ENCODE results near the gene CRYBA1. TPM values are rescaled to one million over a fixed set of nuclear protein-coding genes. Genes with fewer than 3 reads are reported as not detected.

The CRYBA1 gene
- polyA plus RNA-seq, 3 donors: not detected

DNA sequence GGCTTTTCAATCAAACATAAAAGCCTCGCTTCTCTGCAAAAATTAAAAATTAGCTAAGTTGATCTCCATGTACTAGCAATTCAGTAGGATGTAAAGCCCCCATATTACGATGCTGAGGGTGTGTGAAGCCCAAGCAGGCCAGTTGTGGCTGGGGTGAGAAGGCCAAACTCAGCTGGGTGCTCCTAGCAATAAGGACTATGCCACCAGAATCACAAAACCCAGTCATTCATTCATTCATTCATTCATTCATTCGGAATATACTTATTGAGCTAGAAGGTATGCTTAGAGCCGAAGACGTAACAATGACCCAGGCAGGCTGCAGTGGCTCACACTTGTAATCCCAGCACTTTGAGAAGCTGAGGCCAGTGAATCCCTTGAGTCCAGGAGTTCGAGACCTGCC lies 3.9 kb upstream of the CRYBA1 start:
- no peak overlapping the region for H2AFZ ChIP-seq (ENCODE audit: insufficient read depth, low read depth, low read length, poor library complexity, severe bottlenecking)
- H3K36me3 Mint-ChIP-seq: no peaks in the 10 kb centered on the region
- no peaks in the 10 kb centered on the region for H3K9me3 ChIP-seq (replicated peaks in 1 of 2; ENCODE audit: control insufficient read depth in 1 of 2, insufficient read depth in 1 of 2, low read length in 2 of 2)
- no peaks in the 10 kb centered on the region for H3K27me3 Mint-ChIP-seq (ENCODE audit: low read depth in 3 of 3)
- no peak overlapping the region for H3K4me3 Mint-ChIP-seq
- intact Hi-C loops (cut with micrococcal nuclease): no loop called here
- no peaks in the 10 kb centered on the region for H4K20me1 ChIP-seq (ENCODE audit: insufficient read depth, low read length)
- WGBS (ENCODE audit: insufficient coverage): 90% methylated on average over 3 of the region's 6 CpGs
- DNase-seq: no peak
- H3K27me3 ChIP-seq (ENCODE audit: control insufficient read depth in 2 of 2, insufficient read depth in 2 of 2, low read length in 2 of 2): no peaks in the 10 kb centered on the region
- no peaks in the 10 kb centered on the region for H3K79me2 ChIP-seq (ENCODE audit: insufficient read depth, low read length)
- H3K4me1 ChIP-seq (ENCODE audit: control insufficient read depth in 1 of 2, insufficient read depth in 2 of 2, low read length in 2 of 2): peaks cover 52 to 62% of the 10 kb centered on the region in 2 donors
- H3K27ac Mint-ChIP-seq: peak overlapping the region in 1 of 7 donors; percentile 30
- no peak overlapping the region for H3K4me3 ChIP-seq (replicated peaks in 1 of 3; ENCODE audit: low read depth in 2 of 3, low read length in 3 of 3)
- no peak overlapping the region for H3K27ac ChIP-seq (ENCODE audit: low read depth in 1 of 2, low read length in 2 of 2)
- TF ChIP-seq, protein P1, sequence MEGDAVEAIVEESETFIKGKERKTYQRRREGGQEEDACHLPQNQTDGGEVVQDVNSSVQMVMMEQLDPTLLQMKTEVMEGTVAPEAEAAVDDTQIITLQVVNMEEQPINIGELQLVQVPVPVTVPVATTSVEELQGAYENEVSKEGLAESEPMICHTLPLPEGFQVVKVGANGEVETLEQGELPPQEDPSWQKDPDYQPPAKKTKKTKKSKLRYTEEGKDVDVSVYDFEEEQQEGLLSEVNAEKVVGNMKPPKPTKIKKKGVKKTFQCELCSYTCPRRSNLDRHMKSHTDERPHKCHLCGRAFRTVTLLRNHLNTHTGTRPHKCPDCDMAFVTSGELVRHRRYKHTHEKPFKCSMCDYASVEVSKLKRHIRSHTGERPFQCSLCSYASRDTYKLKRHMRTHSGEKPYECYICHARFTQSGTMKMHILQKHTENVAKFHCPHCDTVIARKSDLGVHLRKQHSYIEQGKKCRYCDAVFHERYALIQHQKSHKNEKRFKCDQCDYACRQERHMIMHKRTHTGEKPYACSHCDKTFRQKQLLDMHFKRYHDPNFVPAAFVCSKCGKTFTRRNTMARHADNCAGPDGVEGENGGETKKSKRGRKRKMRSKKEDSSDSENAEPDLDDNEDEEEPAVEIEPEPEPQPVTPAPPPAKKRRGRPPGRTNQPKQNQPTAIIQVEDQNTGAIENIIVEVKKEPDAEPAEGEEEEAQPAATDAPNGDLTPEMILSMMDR (IDR thresholded peaks at IDR 0.05): no peak
- H3K36me3 ChIP-seq (replicated peaks in 1 of 2; ENCODE audit: control insufficient read depth in 1 of 2, insufficient read depth in 2 of 2, low read length in 2 of 2): no peaks in the 10 kb centered on the region
- peaks cover 53% of the 10 kb centered on the region for H3K4me1 Mint-ChIP-seq
- no peak overlapping the region for H3K9ac ChIP-seq (ENCODE audit: insufficient read depth, low read length, poor library complexity, severe bottlenecking)
- H3K9me3 Mint-ChIP-seq: peaks cover 0 to 2% (median 0%) of the 10 kb centered on the region in 7 donors
- no peak overlapping the region for H3K4me2 ChIP-seq (replicated peaks; ENCODE audit: extremely low read depth, low read length, poor library complexity, severe bottlenecking)

DNA sequence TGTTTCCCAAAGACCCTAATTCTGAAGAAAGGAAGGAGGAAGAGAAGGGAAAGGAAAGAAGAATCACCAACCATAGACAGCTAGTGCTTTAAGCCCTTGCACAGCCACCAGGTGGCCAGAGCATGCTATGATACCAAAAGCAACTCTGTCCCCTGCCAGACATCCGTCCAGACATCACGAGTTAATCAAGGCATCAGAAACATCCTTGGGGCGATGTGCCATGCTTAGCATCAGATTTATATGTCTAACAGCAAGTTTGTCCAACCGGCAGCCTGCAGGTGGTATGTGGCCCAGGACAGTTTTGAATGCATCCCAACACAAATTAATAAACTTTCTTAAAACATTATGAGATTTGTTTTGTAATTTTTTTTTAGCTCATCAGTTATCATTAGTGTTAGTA lies 2.9 kb upstream of the CRYBA1 start:
- no peak overlapping the region for H3K4me3 ChIP-seq (replicated peaks in 1 of 3; ENCODE audit: low read depth in 2 of 3, low read length in 3 of 3)
- no peaks in the 10 kb centered on the region for H3K9me3 ChIP-seq (replicated peaks in 1 of 2; ENCODE audit: control insufficient read depth in 1 of 2, insufficient read depth in 1 of 2, low read length in 2 of 2)
- Mint-ChIP-seq H3K4me1 (peaks cover 47% of the 10 kb centered on the region), H3K27me3 (ENCODE audit: low read depth in 3 of 3) (no peaks in the 10 kb centered on the region), H3K27ac (no peak overlapping the region), H3K9me3 (peaks cover 0 to 2% (median 0%) of the 10 kb centered on the region in 7 donors), H3K4me3 (no peak overlapping the region), H3K36me3 (peaks cover 0 to 4% of the 10 kb centered on the region in 2 donors)
- no peaks in the 10 kb centered on the region for H3K79me2 ChIP-seq (ENCODE audit: insufficient read depth, low read length)
- intact Hi-C loops (cut with micrococcal nuclease): no loop called here
- TF ChIP-seq, protein P1 (IDR thresholded peaks at IDR 0.05): no peak
- H3K27me3 ChIP-seq (ENCODE audit: control insufficient read depth in 2 of 2, insufficient read depth in 2 of 2, low read length in 2 of 2): no peaks in the 10 kb centered on the region
- H4K20me1 ChIP-seq (ENCODE audit: insufficient read depth, low read length): no peaks in the 10 kb centered on the region
- no peak for DNase-seq
- H3K9ac ChIP-seq (ENCODE audit: insufficient read depth, low read length, poor library complexity, severe bottlenecking): no peak overlapping the region
- no peaks in the 10 kb centered on the region for H3K36me3 ChIP-seq (replicated peaks in 1 of 2; ENCODE audit: control insufficient read depth in 1 of 2, insufficient read depth in 2 of 2, low read length in 2 of 2)
- no peak overlapping the region for H2AFZ ChIP-seq (ENCODE audit: insufficient read depth, low read depth, low read length, poor library complexity, severe bottlenecking)
- peaks cover 42 to 52% of the 10 kb centered on the region in 2 donors for H3K4me1 ChIP-seq (ENCODE audit: control insufficient read depth in 1 of 2, insufficient read depth in 2 of 2, low read length in 2 of 2)
- no peak overlapping the region for H3K4me2 ChIP-seq (replicated peaks; ENCODE audit: extremely low read depth, low read length, poor library complexity, severe bottlenecking)
- WGBS (ENCODE audit: insufficient coverage): 74% methylated on average over 3 of the region's 4 CpGs
- no peak overlapping the region for H3K27ac ChIP-seq (ENCODE audit: low read depth in 1 of 2, low read length in 2 of 2)

Data from CD14-positive monocyte (primary cell).